Heart left ventricle (tissue), 16 donors: ENCODE results near the gene GABBR2. TPM values are rescaled to one million over a fixed set of nuclear protein-coding genes. Genes with fewer than 3 reads are reported as not detected.

Source experiments
- ATAC-seq, 4 donors: fragments of 200-7000 bp; cut with Tn5 transposase; one replicate each; pipeline ENCODE4 v1.9.1; 2020 to 2022; ENCODE audit warnings: moderate library complexity in 4 of 4, mild to moderate bottlenecking in 3 of 4, moderate number of reproducible peaks in 1 of 4
- DNase-seq, 5 donors: peaks; one replicate each; pipeline ENCODE4 v3.0.0-alpha.2; 2020
- H3K27ac ChIP-seq, 12 donors: fragments of 200-600 bp; sonication (generic) in 4 of 12; one replicate each; pipeline versions ENCODE4 v1.5.0 to v1.8.0; 2016 to 2022; ENCODE audit warnings: mild to moderate bottlenecking in 2 of 12
- H3K27me3 ChIP-seq, 9 donors: fragments of 200-600 bp; sonication (generic) in 2 of 9; one replicate each; pipeline versions ENCODE4 v1.5.1 to v1.8.0; 2016 to 2022; ENCODE audit warnings: mild to moderate bottlenecking in 3 of 9
- H3K36me3 ChIP-seq, 9 donors: fragments of 200-600 bp; sonication (generic) in 2 of 9; one replicate each; pipeline versions ENCODE4 v1.5.0 to v1.8.0; 2018 to 2022; ENCODE audit warnings: mild to moderate bottlenecking in 2 of 9
- H3K4me1 ChIP-seq, 12 donors: fragments of 200-600 bp; sonication (generic) in 4 of 12; one replicate each; pipeline versions ENCODE4 v1.5.0 to v1.8.0; 2016 to 2022; ENCODE audit warnings: mild to moderate bottlenecking in 3 of 12
- H3K4me3 ChIP-seq, 12 donors: fragments of 200-600 bp; sonication (generic) in 4 of 12; one replicate each; pipeline versions ENCODE4 v1.5.0 to v1.8.0; 2017 to 2022; ENCODE audit warnings: mild to moderate bottlenecking in 9 of 12, moderate library complexity in 4 of 12
- H3K9me3 ChIP-seq, 12 donors: fragments of 200-600 bp; sonication (generic) in 4 of 12; one replicate each; pipeline versions ENCODE4 v1.5.0 to v1.8.0; 2016 to 2022; ENCODE audit warnings: mild to moderate bottlenecking in 1 of 12
- CTCF ChIP-seq, 12 donors: fragments of 200-600 bp; sonication (generic) in 4 of 12; IDR thresholded peaks; one replicate each; pipeline versions ENCODE4 v1.5.0 to v1.8.0; 2018 to 2022; ENCODE audit warnings: antibody characterized with exemption in 12 of 12, mild to moderate bottlenecking in 5 of 12
- POLR2A ChIP-seq, 2 donors: fragments of 450-650 bp; IDR thresholded peaks; one replicate each; pipeline ENCODE4 v1.6.1; 2017; ENCODE audit warnings: antibody characterized with exemption in 2 of 2, mild to moderate bottlenecking in 2 of 2, moderate library complexity in 2 of 2
- WGBS, 4 donors: extraction: QIAGEN DNeasy Blood & Tissue Kit in 2 of 4; methylation state at CpG; one replicate each; pipeline versions ENCODE4 v1.1.5 to v1.1.7; 2013 to 2018; 5-methylcytosine and 5-hydroxymethylcytosine counted together
- intact Hi-C, 10 donors: fragments of 100-400 bp; cut with DNase I; formaldehyde crosslinking; loops; one replicate each; pipeline versions ENCODE4 v1.11.1 to v1.14.2; 2022
- polyA plus RNA-seq, 2 donors: library from polyadenylated mRNA; stranded (reverse); fragments of 200-250 nt; gene quantifications; one replicate each; pipeline ENCODE4 v1.2.3, GENCODE V29; 2013
- total RNA-seq, 9 donors: library from RNA; depleted of rRNA in 2 of 9; stranded (reverse); fragments of >200 nt in 2 of 9; fragmentation: NEBNext Ultra II Directional in 3 of 9; extraction: Animal tissue kit (Norgen Biotek cat#: 25700) in 3 of 9; gene quantifications; one replicate each; pipeline versions ENCODE4 v1.1.0 to v1.2.4, GENCODE V29; 2016 to 2023
- donor health status: ischemic (EF 13 %, LVEDD 7.1; RV severe dilation, severe dysfunction).
- donor health status: healthy with polysubstance abuse.
- donor health status: DM: no; HTN: yes; CAD: no.
- donor health status: DM: no; HTN: no; CAD: no.
- donor health status: ischemic (EF 25% LVEDD 6.9; RV normal size, moderate dysfunction).
- donor health status: ischemic (EF 25% LVEDD 5.7; RV mildly dilated, moderate dysfunction).
- donor health status: healthy.
- donor health status: DM: yes; HTN: yes; CAD: no.
- donor health status: ischemic (EF 35%, LVEDD 5.7; RV mildly dilated, moderate dysfunction).
- donor health status: nonischemic (EF 11% LVEDD 7.7; RV severe dilation, severe dysfunction).
- donor health status: DM: yes; HTN: yes; CAD: no.
- donor health status: PGD.
- donor health status: ischemic (EF 29% LVEDD 5.4; RV normal size, mild dysfunction).
- donor health status: nonischemic (EF 23%, LVEDD 6.1; RV moderate dilation, normal function).

The GABBR2 gene
- total and polyA plus RNA-seq, 11 donors, result 0.11 to 3.4 (median 0.58) TPM

DNA sequence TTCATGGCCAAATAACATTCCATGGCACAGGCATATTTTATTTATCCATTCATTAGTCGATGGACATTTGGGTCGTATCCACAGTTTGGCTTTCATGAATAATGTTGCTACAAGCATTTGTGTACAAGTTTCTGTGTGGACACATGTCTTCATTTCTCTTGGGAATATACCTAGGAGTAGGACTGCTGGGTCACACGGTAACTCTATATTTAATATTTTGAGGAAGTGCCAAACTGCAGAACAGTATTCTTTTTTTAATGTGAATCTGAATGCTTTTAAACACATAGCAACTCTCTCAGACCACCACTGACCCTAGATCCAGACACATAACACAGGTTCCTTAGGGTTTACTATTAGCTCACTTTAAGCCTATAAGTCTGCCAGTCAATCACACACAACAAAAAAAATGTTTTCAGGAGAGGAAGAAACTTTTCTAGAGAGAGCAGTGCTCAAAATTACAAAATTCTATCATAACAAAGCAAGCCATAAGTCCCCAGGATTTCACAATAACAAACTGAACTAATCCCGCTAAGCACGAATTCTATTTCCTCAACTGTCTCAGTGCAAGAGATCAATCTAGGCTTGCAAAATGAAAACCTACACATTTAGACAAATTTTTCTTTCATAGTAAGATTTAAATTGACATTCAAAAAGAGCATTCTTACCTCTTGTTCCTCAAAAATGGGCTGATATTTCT lies 41.8 kb upstream of the GABBR2 start:
- intact Hi-C loops, result no loop called here
- H3K36me3 ChIP-seq, result peaks cover 0 to 53% (median 15%) of the 10 kb centered on the region in 9 donors
- H3K4me3 ChIP-seq, result no peak overlapping the region
- ATAC-seq (no peak), DNase-seq (no peak)
- no peaks in the 10 kb centered on the region for H3K27me3 ChIP-seq
- H3K4me1 ChIP-seq, result no peaks in the 10 kb centered on the region
- 86 to 95% (median 89%) methylated on average over 5 of the region's 5 CpGs for WGBS, 4 donors
- H3K9me3 ChIP-seq, result no peaks in the 10 kb centered on the region
- no peak for TF ChIP-seq CTCF (IDR thresholded peaks at IDR 0.05)
- no peak for TF ChIP-seq POLR2A (IDR thresholded peaks at IDR 0.05)
- no peak overlapping the region for H3K27ac ChIP-seq

DNA sequence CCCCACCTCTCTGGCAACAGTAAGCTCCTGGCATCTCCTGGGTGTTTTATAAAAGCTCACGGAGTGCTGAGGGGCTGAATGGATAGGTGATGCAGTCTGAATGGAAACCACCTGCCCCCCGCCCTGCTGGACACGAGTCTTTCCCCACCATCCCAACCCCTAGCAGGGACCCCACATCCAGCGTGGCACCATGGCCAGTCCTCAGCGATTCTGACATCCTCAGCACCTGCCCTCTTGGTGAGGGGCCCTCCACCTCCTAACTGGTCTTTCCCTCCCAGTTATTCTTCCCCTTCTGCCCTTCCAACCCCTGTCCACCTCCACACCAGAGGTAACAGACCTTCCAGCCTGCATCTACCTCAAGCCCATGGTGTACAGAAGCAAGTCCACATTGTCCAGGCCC lies 38.7 kb upstream of the GABBR2 start:
- intact Hi-C loops, result no loop called here
- Histone ChIP-seq H3K27ac (no peak overlapping the region), H3K9me3 (no peaks in the 10 kb centered on the region), H3K4me3 (no peak overlapping the region), H3K27me3 (no peaks in the 10 kb centered on the region), H3K4me1 (no peaks in the 10 kb centered on the region), H3K36me3 (peaks cover 0 to 40% (median 4%) of the 10 kb centered on the region in 9 donors)
- DNase-seq (no peak), ATAC-seq (no peak)
- TF ChIP-seq POLR2A (IDR thresholded peaks at IDR 0.05), result no peak
- TF ChIP-seq CTCF (IDR thresholded peaks at IDR 0.05), result no peak
- WGBS, 4 donors, result 93 to 97% (median 97%) methylated on average over 5 of the region's 5 CpGs

- Histone ChIP-seq H3K4me3 (no peak overlapping the region), H3K27ac (no peak overlapping the region), H3K27me3 (no peaks in the 10 kb centered on the region), H3K4me1 (no peaks in the 10 kb centered on the region), H3K9me3 (no peaks in the 10 kb centered on the region), H3K36me3 (peaks cover 0 to 30% (median 4%) of the 10 kb centered on the region in 9 donors)
- ATAC-seq (no peak), DNase-seq (no peak)
- TF ChIP-seq POLR2A (IDR thresholded peaks at IDR 0.05) (no peak), CTCF (IDR thresholded peaks at IDR 0.05) (no peak)
- 88 to 92% (median 91%) methylated on average over 7 of the region's 7 CpGs for WGBS, 4 donors
- intact Hi-C loops, result no loop called here
Measured at GRCh38 chr9:98745470-98745869, 36.7 kb upstream of the GABBR2 start.

DNA sequence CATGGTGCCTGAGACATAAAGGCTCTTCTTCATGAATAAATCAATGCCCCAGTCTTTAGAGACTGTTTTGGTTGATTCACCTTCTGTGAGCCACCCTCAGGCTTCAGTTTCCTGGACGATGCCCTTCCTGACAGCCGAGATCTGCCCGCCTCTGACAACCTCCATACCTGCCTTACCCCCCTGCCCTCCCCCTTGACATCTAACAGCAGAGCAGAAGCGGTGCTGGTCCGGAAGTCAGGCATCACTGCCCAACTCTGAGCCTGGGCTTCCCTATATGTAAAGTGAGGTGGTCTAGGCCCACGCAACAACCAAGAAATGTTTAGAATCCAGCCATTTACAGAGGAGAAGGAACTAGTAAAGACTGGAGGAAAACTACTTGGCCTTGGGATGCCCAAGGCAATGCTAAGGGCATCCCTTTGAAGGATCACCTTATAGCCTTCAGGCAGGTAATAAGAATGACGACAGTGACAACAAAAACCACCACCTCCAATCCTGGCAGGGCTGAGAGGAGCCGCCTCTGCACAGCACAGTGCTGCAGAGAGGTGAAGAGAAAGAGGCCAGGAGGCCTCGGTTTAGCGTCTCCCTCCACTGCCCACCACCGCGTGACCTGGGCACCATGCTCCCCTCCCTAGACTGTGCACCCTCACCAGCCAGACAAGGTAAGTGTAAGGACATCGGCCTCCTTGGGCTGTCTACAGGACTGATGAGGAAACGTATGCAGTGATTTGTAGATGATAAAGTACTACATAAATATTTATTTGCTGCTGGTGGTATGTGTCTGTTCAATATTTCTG lies 35.3 kb upstream of the GABBR2 start:
- Histone ChIP-seq H3K4me3 (no peak overlapping the region), H3K4me1 (no peaks in the 10 kb centered on the region)

More for the DNA sequence above, 35.3 kb upstream of the GABBR2 start:
- Histone ChIP-seq H3K9me3 (no peaks in the 10 kb centered on the region), H3K27ac (no peak overlapping the region), H3K27me3 (no peaks in the 10 kb centered on the region), H3K36me3 (peaks cover 0 to 25% (median 4%) of the 10 kb centered on the region in 9 donors)
- WGBS, 4 donors, result 93 to 97% (median 95%) methylated on average over 14 of the region's 14 CpGs
- ATAC-seq (no peak), DNase-seq (no peak)
- TF ChIP-seq CTCF (IDR thresholded peaks at IDR 0.05) (no peak), POLR2A (IDR thresholded peaks at IDR 0.05) (no peak)
- intact Hi-C loops, result no loop called here
